Measurements from ENCODE around the gene PDGFD.

PDGFD gene

GRCh38 chr11:104145062-104145461 is 18.9 kb downstream of the PDGFD start:
- no peak for DNase-seq (ENCODE audit: low spot score)

DNA sequence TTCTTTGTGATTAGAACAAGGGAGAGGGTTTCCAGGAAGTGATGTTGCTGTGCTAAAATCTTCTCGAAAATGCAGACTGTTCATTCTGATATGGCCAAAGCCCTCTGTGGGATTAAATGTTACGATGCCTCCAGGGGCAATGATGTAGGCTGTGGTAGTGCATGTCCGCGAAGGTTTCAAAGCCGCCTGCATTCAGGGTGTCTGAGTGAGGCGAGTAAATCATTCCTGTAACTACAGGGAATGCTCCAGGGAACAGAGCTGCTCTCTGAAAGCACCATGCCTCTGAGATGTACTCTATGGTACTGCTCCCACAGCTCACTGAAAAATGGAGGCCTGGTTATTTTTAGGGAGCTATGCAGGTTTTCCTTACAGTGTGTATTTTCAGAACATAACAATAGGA is 21.2 kb downstream of the PDGFD start:
- no peak for DNase-seq (ENCODE audit: low spot score)

- DNase-seq (ENCODE audit: low spot score), result no peak
These were observed 27.1 kb downstream of the PDGFD start for GRCh38 chr11:104136861-104137260.

DNA sequence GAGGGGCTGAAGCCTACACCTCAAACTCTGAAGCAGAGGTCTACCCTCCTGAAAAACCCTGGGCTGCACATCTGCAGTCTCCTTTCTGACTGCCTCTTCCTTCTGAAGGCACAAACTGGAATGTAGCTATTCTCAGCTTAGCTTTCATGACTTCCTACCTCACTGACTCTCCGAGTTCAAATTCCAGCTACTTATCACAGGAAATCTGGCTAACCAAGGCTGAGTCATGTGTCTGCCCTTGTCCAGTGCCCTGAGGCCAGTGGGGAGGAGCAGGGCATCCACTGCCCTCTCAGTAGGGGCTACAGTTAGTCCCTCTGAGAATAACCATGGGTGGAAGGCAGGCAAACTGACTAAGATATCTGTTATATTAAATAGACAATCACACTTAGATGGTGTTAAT is 29.2 kb downstream of the PDGFD start:
- no peak for DNase-seq (ENCODE audit: low spot score)

DNA sequence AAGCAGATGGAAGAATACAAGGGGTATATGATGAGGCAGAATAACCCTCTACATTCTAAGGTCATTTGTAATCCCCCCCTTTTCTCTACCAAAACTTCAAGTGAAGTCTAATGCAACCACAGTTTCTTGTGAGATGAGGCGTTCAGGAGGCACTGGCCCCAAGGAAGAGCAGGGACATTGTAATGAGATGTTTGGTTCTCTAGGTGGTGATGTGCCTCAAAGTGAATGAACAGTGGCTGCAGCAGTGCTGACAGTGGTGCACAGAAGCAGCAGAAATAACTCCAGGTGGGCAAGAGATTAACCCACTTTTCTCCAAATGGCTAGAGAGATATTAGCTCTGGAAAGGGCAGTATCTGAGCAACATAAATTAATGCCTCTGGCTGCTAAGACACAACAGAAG is 33.8 kb downstream of the PDGFD start:
- no peak for DNase-seq (ENCODE audit: low spot score)

DNA sequence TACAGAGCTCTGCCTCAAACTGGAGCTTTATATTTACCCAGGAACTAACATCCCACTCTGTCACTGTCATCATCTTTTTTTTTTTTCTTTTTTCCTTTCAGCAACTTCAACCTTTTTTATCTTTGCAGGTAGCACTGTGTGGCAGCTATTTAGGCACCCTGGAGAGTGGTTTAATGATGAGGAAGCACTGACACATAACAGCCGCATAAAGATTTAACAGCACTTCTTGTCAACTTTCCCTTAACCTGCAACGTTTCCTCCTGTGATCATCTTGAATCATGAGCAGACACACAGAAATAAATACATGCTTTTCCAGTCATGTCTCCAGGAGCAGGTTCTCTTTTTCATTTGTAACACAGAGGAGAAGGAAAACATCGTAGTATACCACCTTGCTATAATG is 34.8 kb downstream of the PDGFD start:
- no peak for DNase-seq (ENCODE audit: low spot score)

DNA sequence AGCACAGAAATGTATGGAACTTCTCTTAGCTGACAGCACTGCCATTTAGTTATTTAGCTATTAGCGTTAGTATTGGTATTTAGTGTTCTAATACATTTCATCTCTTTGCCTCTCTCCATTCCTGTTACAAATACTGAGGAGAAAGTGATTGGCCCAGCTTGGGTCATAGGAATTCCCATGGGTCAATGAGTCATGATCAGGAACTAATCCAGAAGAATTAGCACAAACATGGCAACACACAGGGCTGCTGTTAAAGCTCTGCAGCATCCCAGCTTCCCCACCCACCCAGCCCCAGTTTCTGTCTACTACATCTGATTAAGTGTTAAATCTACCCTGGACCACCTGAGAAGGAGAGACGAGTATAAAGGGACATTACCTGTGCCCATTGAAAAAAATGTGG is 36.1 kb downstream of the PDGFD start:
- DNase-seq (ENCODE audit: low spot score), result no peak

DNA sequence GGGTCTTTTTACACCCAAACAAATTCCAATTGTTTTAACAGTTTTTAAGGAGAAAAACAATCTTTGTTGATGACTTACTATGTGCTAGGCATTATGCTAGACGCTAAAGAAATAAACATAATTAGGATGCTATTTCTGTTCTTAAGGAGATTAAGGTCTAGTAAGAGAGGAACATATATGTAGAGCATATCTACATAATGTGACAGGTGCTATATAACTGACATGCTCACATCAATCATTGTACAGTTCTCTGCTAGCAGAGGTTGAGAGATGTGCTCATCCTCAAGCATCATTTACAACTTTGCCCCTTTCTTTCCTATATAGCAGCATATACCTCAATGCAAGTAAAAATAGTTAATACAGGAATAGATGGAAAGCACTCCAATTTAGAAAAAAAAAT is 37.5 kb downstream of the PDGFD start:
- no peak for DNase-seq (ENCODE audit: low spot score)

GRCh38 chr11:104124979-104125378 is 39.0 kb downstream of the PDGFD start:
- DNase-seq (ENCODE audit: low spot score), result no peak

GRCh38 chr11:104122836-104123235 is 41.1 kb downstream of the PDGFD start:
- DNase-seq (ENCODE audit: low spot score), result no peak

DNA sequence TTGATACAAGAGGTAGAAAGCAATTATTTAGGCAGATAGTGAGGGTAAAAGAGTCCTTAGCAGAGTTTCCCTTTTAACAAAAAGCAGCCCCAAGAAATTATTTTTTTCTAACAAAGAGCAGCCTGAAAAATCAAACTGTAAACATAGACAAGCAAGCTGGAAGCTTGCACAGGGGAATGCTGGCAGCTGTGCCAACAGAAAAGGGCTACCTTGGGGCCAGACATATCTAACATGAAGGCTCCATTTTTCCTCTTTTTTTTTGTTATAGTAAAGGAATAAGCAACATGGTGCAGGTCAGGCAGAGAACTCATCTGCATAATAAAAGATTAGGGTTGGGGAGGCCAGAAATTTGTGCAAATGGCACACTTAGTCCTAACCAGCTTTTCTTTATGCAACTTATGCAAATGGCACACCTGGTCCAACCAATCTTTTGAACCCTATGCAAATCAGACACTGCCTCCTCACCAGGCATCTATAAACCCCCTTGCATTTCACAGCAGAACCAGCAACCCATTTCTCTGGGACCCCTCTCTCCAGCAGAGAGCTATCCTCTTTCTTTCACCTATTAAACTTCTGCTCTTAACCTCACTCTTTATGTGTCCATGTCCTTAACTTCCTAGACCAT is 41.8 kb downstream of the PDGFD start:
- no peak for DNase-seq (ENCODE audit: low spot score)

DNA sequence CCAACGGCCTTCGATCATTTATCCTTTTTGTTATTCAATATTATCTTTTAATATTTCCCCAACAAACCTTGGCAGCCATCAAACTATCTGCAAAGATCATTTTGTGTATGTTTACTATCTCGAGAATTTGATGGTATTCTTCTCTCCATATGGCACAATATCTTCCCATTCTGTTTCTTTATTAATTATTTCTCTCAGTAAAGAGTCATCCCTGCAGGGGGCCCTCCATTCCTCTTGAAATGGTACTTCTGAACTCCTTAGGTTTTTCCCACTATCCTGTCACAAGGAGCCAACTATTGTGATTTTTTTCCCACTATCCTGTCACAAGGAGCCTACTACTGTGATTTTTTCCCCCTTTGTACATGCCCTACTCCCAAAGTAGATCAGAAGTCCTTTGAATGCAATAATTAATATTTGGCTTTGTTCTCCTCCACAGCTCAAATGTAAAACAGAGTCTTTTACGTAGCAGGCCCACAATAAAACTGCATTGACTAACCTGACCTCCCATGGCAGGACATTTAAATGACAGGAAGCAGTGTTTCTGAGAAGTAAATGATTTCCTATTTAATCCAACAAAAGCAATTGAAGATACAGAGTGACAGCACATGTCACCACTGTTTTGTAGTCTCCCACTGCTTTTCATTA is 43.3 kb downstream of the PDGFD start:
- DNase-seq (ENCODE audit: low spot score), result no peak

GRCh38 chr11:104118105-104118744 is 45.7 kb downstream of the PDGFD start:
- no peak for DNase-seq (ENCODE audit: low spot score)

- no peak for DNase-seq (ENCODE audit: low spot score)
These were observed 50.4 kb downstream of the PDGFD start for GRCh38 chr11:104113541-104113940.

- no peak for DNase-seq (ENCODE audit: low spot score)
These were observed 57.7 kb downstream of the PDGFD start for GRCh38 chr11:104106136-104106754.

DNA sequence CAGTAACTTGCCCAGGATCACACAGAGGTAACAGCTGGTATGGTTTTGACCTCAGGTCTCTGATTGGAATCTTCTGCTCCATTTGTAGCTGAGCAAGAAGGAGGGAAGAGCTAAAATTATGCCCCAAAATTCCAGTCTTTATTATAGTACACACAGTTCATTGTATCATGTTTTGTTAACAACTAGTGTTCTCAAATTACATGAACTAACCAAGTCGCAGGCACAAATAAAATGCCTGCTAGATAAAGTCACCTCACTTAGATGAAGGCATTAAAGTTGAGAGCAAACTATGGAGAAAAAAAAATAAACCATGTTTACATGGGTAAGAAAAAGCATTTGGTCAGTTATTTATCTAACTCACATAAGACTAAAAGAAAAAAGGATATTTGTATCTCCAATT is 58.8 kb downstream of the PDGFD start:
- DNase-seq (ENCODE audit: low spot score), result no peak

GRCh38 chr11:104104664-104105063 is 59.3 kb downstream of the PDGFD start:
- no peak for DNase-seq (ENCODE audit: low spot score)

DNA sequence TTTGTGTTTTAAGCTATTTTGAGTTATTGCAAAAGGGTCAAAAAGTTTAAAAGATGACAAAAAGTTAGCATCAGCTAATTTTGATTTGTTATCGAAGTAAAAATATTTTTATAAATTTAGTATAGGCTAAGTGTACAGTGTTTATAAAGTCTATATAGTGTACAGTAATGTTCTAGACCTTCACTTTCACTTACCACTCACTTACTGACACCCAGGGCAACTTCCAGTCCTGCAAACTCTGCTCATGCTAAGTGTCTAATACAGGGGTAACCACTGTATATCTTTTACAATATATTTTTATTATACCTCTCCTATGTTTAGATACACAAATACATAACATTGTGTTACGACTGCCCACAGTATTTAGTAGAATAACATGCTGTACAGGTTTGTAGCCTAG is 59.7 kb downstream of the PDGFD start:
- no peak for DNase-seq (ENCODE audit: low spot score)

DNA sequence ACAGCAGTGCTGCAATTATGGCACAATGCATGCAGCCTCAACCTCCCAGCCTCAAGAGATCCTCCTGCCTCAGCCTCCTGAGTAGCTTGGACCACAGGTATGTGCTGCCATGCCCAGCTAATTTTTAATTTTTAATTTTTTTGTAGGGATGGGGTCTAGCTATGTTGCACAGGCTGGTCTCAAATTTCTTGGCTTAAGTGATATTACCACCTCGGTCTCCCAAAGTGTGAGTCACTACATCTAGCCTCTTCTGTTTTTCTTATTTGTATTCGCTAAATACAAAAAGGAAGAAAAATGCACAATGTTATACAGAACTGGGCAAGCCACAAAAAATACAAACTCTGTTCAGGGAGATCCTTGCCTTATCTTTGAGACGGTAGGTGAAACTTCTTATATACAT is 65.4 kb downstream of the PDGFD start:
- no peak for DNase-seq (ENCODE audit: low spot score)

- DNase-seq (ENCODE audit: low spot score), result no peak
These were observed 65.8 kb downstream of the PDGFD start for GRCh38 chr11:104098132-104098531.

DNA sequence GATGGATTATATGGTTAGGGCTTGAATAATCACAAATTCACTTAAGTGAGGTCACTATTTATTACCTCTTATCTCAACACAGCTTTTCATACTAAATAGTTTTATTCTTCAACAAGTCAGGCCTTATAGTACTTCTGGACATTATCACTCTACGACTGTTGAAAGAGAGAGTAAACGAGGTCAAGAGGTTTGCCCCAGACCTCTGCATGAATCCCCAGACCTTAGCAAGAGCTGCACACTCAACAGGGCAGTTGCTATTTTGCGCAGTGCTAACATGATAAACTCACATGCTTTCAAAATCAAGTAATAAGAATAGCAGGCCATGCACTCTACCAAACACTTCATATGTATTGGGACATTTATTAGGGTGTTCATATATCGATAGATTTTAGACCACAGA is 67.0 kb downstream of the PDGFD start:
- DNase-seq (ENCODE audit: low spot score), result no peak

- no peak for DNase-seq (ENCODE audit: low spot score)
These were observed 68.2 kb downstream of the PDGFD start for GRCh38 chr11:104095791-104096190.

DNA sequence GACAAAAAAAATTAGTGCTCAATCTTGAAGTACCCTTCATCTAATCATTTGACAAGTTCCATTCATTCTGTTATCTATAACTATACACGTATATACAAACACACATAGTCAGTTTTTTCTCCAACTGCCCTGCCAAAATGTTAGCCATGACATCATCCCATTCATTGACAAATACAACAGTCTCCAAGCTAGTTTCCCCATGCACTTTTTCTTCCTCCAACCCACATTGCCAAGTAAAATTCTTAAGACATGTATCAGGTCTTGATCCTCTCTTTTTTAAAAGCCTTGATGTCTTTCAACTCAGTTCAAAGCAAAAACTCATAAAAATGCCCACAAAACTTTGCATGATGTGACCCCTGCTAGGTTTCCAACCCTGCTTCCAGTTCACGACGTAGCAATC is 69.4 kb downstream of the PDGFD start:
- DNase-seq (ENCODE audit: low spot score), result no peak
